Vagina (tissue), 2 donors: ENCODE measurements around the gene TMC5. TPM values are rescaled to one million over a fixed set of nuclear protein-coding genes. Genes with fewer than 3 reads are reported as not detected.
"Not testable (repeated sequence)": the region's sequence is repeated elsewhere in the genome, so short reads cannot be mapped to it uniquely, and the experiment has no call there.

Experiments used
- DNase-seq, 2 donors: peaks; one replicate each; pipeline ENCODE4 v3.0.0-alpha.2; 2017; ENCODE audit errors: extremely low spot score in 2 of 2
- H3K27ac ChIP-seq: fragments of 200-600 bp; sonication (generic); one replicate; pipeline ENCODE4 v1.5.1; 2019
- H3K27me3 ChIP-seq: fragments of 200-600 bp; sonication (generic); one replicate; pipeline ENCODE4 v1.5.1; 2019
- H3K36me3 ChIP-seq, 2 donors: fragments of 200-600 bp; sonication (generic); one replicate each; pipeline ENCODE4 v1.5.1; 2017 to 2019
- H3K4me1 ChIP-seq: fragments of 200-600 bp; sonication (generic); one replicate; pipeline ENCODE4 v1.5.1; 2019
- H3K4me3 ChIP-seq, 2 donors: fragments of 200-600 bp; sonication (generic); 1 replicate in 1 of 2; 2 replicates in 1 of 2; pipeline ENCODE4 v1.5.1; 2016 to 2019
- H3K9me3 ChIP-seq: fragments of 200-600 bp; sonication (generic); one replicate; pipeline ENCODE4 v1.5.1; 2019
- CTCF ChIP-seq, 3 experiments: fragments of 450-650 bp in 2 of 3; fragments of 200-600 bp in 1 of 3; sonication (generic) in 1 of 3; IDR thresholded peaks; one replicate each; pipeline ENCODE4 v1.5.1; 2017 to 2019; ENCODE audit warnings: antibody characterized with exemption in 3 of 3, mild to moderate bottlenecking in 2 of 3, moderate library complexity in 2 of 3
- POLR2A ChIP-seq, 2 donors: fragments of 450-650 bp; IDR thresholded peaks; one replicate each; pipeline ENCODE4 v1.6.1; 2017; ENCODE audit warnings: antibody characterized with exemption in 2 of 2, mild to moderate bottlenecking in 2 of 2, moderate library complexity in 2 of 2
- POLR2AphosphoS5 ChIP-seq, 2 donors: sonication (generic); formaldehyde crosslinking; IDR thresholded peaks; one replicate each; pipeline ENCODE4 v1.9.0; 2017; ENCODE audit warnings: antibody characterized with exemption in 2 of 2, mild to moderate bottlenecking in 2 of 2, low read depth in 1 of 2; ENCODE audit not compliant: insufficient read depth in 1 of 2
- intact Hi-C: fragments of 100-400 bp; cut with DNase I; formaldehyde crosslinking; loops from one replicate; pipeline ENCODE4 v1.15.1; 2023
- total RNA-seq: library from RNA; depleted of rRNA; stranded (reverse); fragments of >200 nt; gene quantifications from one replicate; pipeline ENCODE4 v1.2.3, GENCODE V29; 2016

The TMC5 gene
- total RNA-seq, 1 donor from 2014 or later: not detected

DNA sequence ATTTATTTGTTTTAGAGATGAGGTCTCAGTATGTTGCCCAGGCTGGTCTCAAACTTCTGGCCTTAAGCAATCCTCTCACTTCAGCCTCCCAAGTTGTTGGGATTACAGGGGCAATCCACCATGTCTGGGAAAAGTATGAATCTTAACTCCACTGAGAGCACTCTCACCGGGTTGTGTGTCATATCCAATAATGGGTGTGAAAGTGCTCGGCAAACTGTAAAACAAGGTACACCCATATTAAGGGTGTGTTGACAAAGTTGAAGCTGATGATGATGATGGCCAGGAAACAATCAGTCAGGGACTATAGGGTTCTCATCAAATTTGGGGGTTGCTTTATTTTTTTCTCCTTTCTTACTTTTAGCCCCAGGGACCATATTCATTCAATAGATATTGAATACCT lies 25.3 kb upstream of the TMC5 start:
- TF ChIP-seq CTCF (IDR thresholded peaks at IDR 0.05): no peak
- no peak for TF ChIP-seq POLR2AphosphoS5 (IDR thresholded peaks at IDR 0.05; ENCODE audit: insufficient read depth in 1 of 2, low read depth in 1 of 2)
- TF ChIP-seq POLR2A (IDR thresholded peaks at IDR 0.05): no peak
- intact Hi-C loops: no loop called here

DNA sequence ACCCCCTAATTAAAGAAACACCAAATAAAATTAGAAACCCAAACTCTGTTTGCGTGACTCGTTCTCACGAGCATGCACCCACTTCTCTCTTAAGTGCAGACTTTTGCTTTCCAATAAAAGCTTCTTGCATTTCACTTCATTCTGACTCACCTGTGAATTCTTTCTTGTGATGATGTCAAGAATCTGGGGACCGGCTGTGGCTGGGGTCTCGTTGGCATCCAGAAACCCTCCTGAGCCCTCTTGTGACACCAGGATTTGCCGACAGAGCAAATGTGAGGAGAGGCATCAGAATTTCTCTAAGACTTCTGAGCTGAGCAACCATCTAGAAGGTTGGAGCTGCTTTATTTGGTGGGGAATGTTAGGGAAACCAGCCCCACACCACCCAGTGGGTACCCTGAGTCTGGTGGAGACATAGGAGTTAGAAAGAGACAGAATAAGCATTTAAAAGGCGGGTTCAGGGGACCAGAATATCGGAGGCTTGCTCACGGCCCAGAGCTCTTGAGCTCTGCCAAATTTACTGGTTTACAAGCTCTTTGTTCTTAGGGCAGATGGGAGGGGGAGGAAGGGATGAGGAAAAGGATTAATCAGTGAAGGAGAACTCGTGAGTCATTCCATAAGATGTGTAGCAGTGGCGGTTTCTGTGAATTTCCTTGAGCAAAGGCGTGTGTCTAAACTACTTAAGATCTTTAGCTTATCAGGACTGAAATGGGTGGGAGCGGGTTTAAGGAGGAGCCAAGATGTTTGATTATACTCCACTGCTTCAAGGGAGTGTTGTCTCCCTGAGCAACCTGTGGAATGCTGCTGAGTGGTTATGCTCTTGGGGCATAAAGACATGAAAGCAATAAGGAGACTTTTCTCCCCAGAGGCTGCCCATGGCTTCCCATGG lies 24.2 kb upstream of the TMC5 start:
- TF ChIP-seq POLR2AphosphoS5 (IDR thresholded peaks at IDR 0.05; ENCODE audit: insufficient read depth in 1 of 2, low read depth in 1 of 2): peak in 1 of 2 donors; percentile 33
- no peak for TF ChIP-seq CTCF (IDR thresholded peaks at IDR 0.05)
- no peak for DNase-seq
- Histone ChIP-seq H3K4me3 (no peak overlapping the region), H3K9me3 (no peaks in the 10 kb centered on the region), H3K36me3 (no peaks in the 10 kb centered on the region), H3K4me1 (no peaks in the 10 kb centered on the region), H3K27ac (no peak overlapping the region), H3K27me3 (no peaks in the 10 kb centered on the region)
- intact Hi-C loops: no loop called here

More for the DNA sequence above, 25.3 kb upstream of the TMC5 start:
- DNase-seq: no peak
- H3K27me3 ChIP-seq: no peaks in the 10 kb centered on the region
- no peaks in the 10 kb centered on the region for H3K9me3 ChIP-seq
- H3K36me3 ChIP-seq: no peaks in the 10 kb centered on the region
- no peak overlapping the region for H3K4me3 ChIP-seq
- H3K27ac ChIP-seq: no peak overlapping the region
- no peaks in the 10 kb centered on the region for H3K4me1 ChIP-seq

DNA sequence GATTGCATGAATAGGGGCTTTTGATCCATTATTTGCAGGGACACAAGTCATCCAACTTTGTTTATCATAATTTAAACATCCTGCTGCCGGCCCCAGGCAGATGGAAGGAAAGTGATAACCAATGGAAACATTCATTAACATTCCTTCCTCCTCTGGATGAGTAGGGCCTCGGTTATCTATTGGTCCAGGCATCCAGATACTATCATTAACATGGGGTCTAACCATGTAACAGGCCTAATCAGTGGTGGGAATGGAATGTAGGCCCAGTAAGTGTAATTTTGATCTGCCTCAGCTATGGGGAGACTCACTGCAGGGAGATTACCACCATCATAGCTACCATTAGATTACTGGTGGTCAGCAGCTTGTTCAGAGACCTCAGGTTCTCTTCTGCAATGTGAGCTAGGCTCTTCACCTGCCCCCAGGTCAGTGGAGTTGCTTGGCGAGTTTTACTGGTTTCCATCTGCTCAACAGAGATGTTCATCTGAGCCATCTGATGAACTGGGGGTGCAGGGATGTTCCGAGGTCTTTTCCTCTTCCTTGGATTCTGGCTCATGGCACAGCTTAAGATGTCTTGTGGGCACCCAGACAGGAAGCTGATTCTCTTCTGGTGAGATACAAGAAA lies 21.9 kb upstream of the TMC5 start:
- H3K4me1 ChIP-seq, H3K36me3 ChIP-seq, H3K27me3 ChIP-seq, intact Hi-C loops, H3K9me3 ChIP-seq, H3K4me3 ChIP-seq, H3K27ac ChIP-seq, DNase-seq: not testable (repeated sequence)

DNA sequence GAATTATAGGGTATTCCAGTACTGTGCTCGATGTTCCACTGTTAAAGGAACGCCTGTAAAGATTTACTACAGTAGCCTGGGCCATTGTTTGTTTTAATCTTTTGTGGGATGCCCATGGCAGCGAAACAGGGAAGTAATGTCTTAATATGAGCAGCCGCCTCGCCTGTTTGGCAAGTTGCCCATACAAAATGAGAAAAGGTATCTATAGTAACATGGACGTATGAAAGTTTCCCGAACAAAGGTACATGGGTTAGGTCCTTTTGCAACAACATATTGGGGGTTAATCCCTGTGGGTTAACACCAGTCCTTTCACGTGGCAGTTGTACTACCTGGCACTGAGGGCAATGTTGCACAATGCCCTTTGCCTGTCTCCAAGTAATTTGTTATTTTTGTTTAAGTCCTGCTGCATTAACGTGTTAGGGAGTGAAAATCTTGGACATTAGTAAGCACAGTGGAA lies 21.1 kb upstream of the TMC5 start:
- H3K4me3 ChIP-seq: no peak overlapping the region
- H3K36me3 ChIP-seq: no peaks in the 10 kb centered on the region
- H3K27ac ChIP-seq: no peak overlapping the region
- no peaks in the 10 kb centered on the region for H3K27me3 ChIP-seq
- TF ChIP-seq CTCF (IDR thresholded peaks at IDR 0.05): no peak
- TF ChIP-seq POLR2AphosphoS5 (IDR thresholded peaks at IDR 0.05; ENCODE audit: insufficient read depth in 1 of 2, low read depth in 1 of 2): peak in 1 of 2 donors; percentile 48
- no peaks in the 10 kb centered on the region for H3K4me1 ChIP-seq
- no peak for DNase-seq
- no peaks in the 10 kb centered on the region for H3K9me3 ChIP-seq
- intact Hi-C loops: no loop called here

DNA sequence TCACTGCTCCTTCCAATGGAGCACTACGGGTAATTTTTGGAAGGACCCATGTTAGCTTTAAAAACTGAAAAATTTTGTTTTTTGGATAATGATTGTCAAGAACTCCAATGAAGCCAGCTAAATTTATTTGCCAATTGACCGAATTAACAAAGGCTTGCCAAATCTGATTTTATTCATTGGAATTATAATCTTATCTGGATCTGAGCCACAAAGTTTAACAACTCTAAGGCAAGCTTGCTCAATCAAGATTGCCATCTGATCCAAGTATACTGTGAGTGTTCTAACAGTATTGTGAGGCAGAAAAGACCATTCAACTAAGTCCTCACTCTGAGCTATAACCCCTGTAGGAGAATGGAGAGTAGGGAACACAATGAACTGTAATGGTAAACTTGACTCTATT lies 20.3 kb upstream of the TMC5 start:
- DNase-seq, H3K9me3 ChIP-seq, H3K27me3 ChIP-seq, intact Hi-C loops, H3K27ac ChIP-seq, H3K4me3 ChIP-seq, H3K4me1 ChIP-seq, H3K36me3 ChIP-seq: not testable (repeated sequence)

GRCh38 chr16:19400711-19401110 lies 17.0 kb upstream of the TMC5 start:
- TF ChIP-seq CTCF (IDR thresholded peaks at IDR 0.05) (no peak), POLR2AphosphoS5 (IDR thresholded peaks at IDR 0.05; ENCODE audit: insufficient read depth in 1 of 2, low read depth in 1 of 2) (no peak), POLR2A (IDR thresholded peaks at IDR 0.05) (no peak)
- intact Hi-C loops: no loop called here
- Histone ChIP-seq H3K9me3 (no peaks in the 10 kb centered on the region), H3K4me3 (no peak overlapping the region), H3K27me3 (no peaks in the 10 kb centered on the region), H3K4me1 (no peaks in the 10 kb centered on the region), H3K27ac (no peak overlapping the region), H3K36me3 (no peaks in the 10 kb centered on the region)
- no peak for DNase-seq
